Retina (tissue), 1 donor: ENCODE measurements around the gene NOP53.
"Not testable (repeated sequence)": the region's sequence is repeated elsewhere in the genome, so short reads cannot be mapped to it uniquely, and the experiment has no call there.

Experiments
- DNase-seq: peaks from one replicate; pipeline ENCODE4 v3.0.0-alpha.2; 2016

Gene NOP53

DNA sequence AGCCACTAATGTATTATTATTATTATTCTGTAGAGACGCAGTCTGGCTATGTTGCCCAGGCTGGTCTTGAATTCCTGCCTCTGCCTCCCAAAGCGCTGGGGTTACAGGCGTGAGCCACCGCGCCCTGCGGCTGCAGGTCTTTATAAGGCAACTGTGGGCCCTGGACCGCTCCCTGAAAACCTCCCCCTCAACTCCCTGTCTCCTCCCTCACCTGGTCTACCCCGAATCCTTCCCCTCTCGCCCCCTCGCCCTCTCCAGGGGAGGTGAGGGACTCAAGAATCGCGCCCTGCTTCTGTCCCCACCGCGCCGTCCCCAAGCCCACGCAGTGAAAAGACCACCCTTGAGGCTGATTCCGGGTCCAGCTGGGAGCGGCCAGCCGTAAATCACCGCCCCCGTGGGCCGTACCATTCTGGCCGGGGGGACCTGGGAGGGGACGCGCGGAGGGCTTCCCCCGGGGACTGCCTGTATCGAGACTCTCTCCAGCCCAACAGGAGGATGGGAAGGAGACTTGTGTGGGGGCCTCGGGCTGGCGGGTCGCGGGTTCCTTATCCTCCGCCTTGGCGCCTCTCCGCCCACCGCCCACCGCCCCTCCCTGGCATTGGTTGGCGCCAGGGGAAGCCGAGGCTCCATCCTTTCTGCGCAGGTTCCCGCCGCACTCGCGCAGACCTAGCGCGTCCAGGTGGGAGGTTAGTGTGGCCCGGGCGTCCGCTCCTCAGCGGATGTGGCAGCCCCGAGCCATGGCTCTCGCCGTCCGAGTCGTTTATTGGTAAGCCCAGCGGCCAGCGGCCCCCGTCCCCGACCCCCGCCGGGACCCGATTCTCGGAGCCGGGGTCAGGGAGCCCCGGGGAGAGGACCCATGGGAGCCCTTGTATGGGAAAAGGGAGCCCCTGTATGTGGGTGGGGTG lies 33.0 kb downstream of the NOP53 start, which contains the start of gene SELENOW:
SELENOW (plus strand) TSS at position 655 of the 905 bp plus-strand sequence; CDS start at position 738, 83 bp downstream.
- peak; percentile 95 for DNase-seq

GRCh38 chr19:47778954-47779351 lies 33.6 kb downstream of the NOP53 start:
- DNase-seq: no peak

- no peak for DNase-seq
Measured at GRCh38 chr19:47779524-47780214, 34.3 kb downstream of the NOP53 start.

DNA sequence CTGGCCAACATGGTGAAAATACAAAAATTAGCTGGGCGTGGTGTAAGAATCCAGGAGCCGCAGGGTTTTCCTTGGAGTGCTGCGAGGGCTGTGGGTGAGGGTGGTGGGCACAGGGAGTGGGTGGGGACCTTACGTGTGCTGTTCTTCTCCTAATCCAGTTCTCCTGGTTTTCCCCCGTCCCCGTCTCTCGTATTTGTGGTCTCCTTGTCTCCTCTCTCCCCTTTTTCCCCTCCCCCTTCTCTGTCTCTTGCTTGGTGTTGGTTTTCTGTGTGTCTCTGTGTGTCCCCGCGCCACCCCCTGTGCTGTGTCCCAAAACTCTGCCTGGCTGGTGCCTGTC lies 34.8 kb downstream of the NOP53 start:
- DNase-seq: no peak

DNA sequence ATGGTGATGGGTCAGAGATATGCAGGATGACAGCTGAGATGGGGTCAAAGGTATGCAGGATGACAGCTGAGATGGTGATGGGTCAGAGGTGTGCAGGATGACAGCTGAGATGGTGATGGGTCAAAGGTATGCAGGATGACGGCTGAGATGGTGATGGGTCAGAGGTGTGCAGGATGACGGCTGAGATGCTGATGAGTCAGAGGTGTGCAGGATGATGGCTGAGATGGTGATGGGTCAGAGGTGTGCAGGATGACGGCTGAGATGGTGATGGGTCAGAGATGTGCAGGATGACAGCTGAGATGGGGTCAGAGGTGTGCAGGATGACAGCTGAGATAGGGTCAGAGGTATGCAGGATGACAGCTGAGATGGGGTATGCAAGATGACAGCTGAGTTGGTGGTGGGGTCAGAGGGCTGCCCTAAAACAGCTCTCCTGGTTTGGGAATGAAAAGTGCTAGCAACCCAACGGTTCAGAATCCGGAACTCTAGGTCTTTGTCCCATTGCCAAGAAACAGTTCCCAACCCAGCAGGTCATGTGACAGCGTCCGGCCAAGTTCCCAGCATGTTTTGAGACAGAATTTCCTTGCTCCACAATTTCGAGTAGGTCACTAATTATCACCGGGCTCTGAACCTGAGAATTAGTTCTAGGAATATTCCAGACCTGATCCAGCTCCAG lies 36.4 kb downstream of the NOP53 start:
- no peak for DNase-seq

GRCh38 chr19:47786566-47786965 lies 41.2 kb downstream of the NOP53 start:
- no peak for DNase-seq

GRCh38 chr19:47787307-47787706 lies 42.0 kb downstream of the NOP53 start:
- not testable (repeated sequence) for DNase-seq

GRCh38 chr19:47789811-47790210 lies 44.5 kb downstream of the NOP53 start:
- DNase-seq: not testable (repeated sequence)

DNA sequence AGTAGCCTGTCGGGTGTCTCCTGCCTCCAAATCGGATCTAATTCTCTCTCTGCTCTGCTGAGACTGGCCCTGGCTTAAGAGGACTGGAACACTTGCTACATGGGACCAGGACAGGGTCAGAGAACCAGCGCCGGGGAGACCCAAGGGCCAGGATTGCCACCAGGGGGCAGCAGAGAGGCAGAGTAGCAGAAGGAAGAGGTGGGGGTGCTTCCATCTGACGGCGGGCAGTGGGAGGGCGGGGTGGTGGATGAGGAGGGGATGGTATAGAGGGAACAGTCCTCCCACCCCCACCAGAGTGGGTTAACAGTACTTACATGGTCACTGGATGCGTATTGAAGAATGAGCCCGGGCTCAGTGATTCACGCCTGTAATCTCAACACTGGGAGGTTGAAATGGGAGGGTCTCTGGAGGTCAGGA lies 45.1 kb downstream of the NOP53 start:
- peak; percentile 83 for DNase-seq

- no peak for DNase-seq
Measured at GRCh38 chr19:47792616-47793015, 47.3 kb downstream of the NOP53 start.

DNA sequence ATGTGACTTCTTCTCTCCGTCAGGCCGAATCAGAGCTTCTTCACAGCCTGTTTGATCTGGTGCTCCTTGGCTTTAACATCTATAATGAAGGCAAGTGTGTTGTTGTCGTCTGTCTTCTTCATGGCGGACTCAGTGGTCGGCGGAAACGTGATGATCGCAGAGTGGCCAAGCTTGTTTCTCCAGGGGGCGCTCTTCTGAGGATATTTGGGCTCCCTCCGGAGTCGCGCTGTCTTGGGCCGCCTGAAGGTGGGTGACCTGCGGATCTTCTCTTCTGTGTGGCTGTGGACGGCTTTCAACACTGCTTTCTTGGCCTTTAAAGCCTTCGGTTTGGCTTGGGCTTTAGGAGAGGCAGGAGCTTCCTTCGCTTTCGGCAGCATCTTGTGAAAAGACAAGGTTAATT lies 49.2 kb downstream of the NOP53 start:
- DNase-seq: no peak

GRCh38 chr19:47796785-47797184 lies 51.4 kb downstream of the NOP53 start:
- DNase-seq: no peak

DNA sequence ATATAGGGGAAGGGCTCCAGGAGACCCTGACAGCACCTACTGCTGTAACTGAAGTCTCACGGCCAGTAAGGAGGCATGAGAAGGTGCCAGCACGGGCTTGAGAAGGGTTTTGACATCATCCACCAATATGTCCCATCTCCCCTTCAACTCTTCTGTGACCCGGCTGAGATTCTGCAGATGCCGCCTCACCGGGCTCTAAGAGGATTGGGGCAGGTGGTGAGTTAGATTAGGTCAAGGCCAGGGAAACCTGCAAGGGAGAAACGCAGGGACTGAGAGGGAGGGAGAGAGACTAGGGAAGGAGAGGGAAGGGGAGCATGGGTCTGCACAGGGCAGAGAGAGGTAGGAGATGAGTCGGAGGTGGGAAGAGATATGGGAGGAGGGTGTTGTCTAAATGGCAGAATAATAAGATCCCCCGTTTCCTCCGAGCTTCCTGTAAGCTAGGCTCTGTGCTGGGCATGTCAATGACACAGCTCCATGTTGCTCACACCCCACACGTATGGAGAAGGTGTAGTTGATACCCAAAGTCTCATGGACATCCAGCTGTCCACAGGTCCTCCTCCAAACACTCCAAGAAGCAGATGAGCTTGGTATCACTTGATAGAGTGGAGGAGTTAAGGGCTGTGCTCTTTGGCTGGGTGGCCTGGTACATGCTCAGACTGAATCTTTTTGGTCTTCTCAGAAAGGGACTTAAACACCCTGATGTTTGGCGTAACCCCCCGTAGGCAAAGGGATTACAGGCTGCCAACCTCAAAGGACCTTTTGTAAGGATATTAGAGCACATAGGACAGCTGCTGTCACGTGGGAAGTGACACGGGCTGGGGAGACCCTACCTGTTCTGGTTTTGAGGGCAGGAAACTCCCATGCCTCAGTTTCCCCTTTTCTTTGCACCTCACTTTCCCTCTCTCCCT lies 52.9 kb downstream of the NOP53 start:
- DNase-seq: no peak

DNA sequence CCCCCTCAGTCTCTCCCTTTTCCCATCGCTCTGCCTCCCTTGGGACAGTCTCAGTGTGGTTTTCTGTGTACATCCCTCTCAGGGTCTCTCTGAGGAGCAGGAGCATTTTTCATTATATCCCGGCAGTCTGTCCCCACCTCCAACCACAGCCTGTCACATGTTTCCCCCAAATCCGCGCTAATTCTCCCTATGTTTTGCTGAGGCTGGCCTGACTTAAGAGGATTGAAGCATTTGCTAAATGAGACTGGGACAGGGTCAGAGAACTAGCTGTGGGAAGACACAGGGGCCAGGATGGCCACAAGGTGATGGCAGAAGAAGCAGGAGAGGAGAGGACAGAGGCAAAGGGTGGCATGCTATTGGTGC lies 53.5 kb downstream of the NOP53 start:
- no peak for DNase-seq

- no peak for DNase-seq
Measured at GRCh38 chr19:47801270-47801669, 55.9 kb downstream of the NOP53 start.

DNA sequence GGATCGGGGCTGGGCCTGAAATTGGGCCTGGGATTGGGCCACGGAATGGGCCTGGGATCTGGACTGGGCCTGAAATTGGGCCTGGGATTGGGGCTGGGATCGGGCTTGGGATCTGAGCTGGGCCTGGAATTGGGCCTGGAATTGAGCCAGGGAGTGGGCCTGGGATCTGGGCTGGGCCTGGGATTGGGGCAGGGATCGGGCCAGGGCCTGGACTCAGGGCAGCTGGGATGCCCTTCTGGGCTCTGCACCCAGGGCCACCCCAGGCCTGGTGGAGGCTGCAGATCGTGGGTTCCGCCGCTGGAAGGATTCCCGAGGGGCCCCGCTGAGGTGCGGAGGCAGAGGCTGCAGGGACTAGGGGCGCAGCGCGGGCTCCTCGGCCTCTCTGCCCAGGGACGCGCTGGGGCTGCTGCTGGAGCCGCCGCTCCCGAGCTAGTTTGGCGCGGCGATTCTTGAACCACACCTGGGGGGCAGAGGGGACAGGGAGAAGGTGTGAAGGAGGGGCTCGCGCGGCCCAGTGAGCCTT lies 57.2 kb downstream of the NOP53 start:
- DNase-seq: no peak

DNA sequence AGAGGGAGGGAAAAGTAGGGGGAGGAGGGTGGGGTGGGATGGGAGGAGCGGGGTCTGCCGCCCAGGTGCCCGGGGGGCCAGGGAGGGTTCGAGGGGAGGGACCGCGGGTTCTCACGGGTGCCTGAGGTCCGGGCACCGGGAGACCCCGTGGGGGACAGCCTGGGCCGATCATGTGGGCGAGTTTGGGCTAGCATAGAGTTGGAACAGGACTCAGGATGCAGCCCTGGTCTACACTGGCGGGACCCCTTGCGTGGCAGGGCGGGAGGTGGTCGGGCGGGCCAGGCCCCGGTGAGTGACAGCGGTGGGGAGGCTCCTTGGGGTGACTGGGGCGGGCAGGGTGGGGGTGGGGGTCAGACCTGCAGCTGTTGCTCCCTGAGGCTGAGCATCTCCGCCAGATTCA lies 57.8 kb downstream of the NOP53 start:
- DNase-seq: not testable (repeated sequence)

DNA sequence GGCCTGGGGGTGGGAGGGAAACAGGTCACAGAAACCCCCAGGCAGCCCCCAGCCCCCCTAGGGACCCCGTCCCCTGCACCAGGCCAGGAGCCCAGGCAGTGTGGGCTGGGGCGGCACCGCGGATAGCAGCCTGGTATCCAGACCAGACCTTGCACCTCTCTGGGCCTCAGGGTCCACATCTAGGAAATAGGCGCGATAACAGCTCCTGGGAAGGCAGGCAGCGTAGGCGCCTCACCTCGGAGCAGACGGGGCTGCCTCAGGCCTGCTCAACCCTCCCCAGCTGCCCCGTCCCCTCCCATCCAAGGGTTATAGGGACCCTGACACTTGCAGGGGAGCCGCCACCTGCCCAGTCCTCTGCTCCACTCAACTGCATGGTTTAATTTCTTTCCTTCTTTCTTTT lies 58.3 kb downstream of the NOP53 start:
- not testable (repeated sequence) for DNase-seq

DNA sequence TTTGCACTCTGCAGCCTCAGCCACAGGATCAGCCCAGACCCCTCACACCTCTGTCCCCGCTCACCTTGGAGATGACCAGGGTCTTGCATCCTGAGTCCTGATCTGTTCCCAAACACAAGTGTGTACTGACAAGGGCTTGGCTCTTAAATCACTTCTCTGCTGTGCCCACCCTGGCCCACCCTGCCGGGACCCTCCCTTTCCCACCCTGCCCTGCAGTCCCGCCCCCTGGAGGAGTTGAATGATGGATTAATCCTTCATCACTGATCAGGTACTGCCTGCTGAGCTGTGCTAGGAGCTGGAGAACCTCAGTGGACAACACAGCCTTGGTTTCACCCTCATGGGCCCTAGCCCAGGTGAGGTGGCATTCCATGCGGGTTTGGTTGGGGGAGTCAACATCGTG lies 59.1 kb downstream of the NOP53 start, which contains the start of gene TPRX1:
TPRX1 (minus strand) TSS at position 101 of the 400 bp plus-strand sequence; CDS start at position 89, 12 bp downstream.
- DNase-seq: not testable (repeated sequence)

DNA sequence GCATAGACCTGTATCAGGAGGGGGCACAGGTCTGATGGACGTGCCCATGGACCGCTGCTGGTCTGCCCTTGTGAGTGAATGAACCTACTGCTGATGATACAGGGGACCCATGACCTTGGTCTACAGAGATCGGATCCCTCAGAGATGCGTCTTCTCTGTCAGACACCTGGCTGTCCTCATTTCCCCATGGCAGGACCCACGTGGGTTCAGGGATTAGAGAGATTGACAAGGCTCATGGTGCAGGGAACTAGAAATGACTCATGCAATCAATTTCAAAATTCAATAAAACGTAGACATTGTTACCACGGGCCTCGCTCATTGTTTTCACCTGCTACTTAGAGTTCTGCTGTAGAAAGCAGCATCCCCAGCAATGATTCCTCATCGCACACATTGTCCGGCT lies 60.0 kb downstream of the NOP53 start:
- DNase-seq: no peak

GRCh38 chr19:47806435-47806834 lies 61.1 kb downstream of the NOP53 start:
- no peak for DNase-seq
